HG03095 (cell line): ENCODE measurements around the gene PCNT.
"Not testable (repeated sequence)": the region's sequence is repeated elsewhere in the genome, so short reads cannot be mapped to it uniquely, and the experiment has no call there.

Source experiments
- ATAC-seq: cut with Tn5 transposase; IDR thresholded peaks from one replicate; pipeline ENCODE4 v1.9.1; 2021; ENCODE audit warnings: moderate library complexity; ENCODE audit not compliant: unreplicated experiment

PCNT gene

GRCh38 chr21:46304437-46304836 is 19.5 kb upstream of the PCNT start:
- ATAC-seq, result no peak

GRCh38 chr21:46304955-46305354 is 19.0 kb upstream of the PCNT start:
- no peak for ATAC-seq

GRCh38 chr21:46307625-46308024 is 16.3 kb upstream of the PCNT start:
- no peak for ATAC-seq

- no peak for ATAC-seq
These were observed 15.5 kb upstream of the PCNT start for GRCh38 chr21:46308431-46308830.

- ATAC-seq, result not testable (repeated sequence)
These were observed 13.7 kb upstream of the PCNT start for GRCh38 chr21:46310260-46310659.

- ATAC-seq, result no peak
These were observed 12.4 kb upstream of the PCNT start for GRCh38 chr21:46311568-46311967.

- no peak for ATAC-seq
These were observed 11.0 kb upstream of the PCNT start for GRCh38 chr21:46312949-46313348.

GRCh38 chr21:46314441-46315020 is 9.4 kb upstream of the PCNT start:
- no peak for ATAC-seq

GRCh38 chr21:46316708-46317324 is 7.1 kb upstream of the PCNT start:
- no peak for ATAC-seq

GRCh38 chr21:46317710-46318463 is 6.1 kb upstream of the PCNT start:
- no peak for ATAC-seq

- no peak for ATAC-seq
These were observed 5.5 kb upstream of the PCNT start for GRCh38 chr21:46318464-46318845.

- ATAC-seq, result no peak
These were observed 4.8 kb upstream of the PCNT start for GRCh38 chr21:46319186-46319585.

GRCh38 chr21:46320331-46320801 is 3.6 kb upstream of the PCNT start:
- ATAC-seq, result no peak

- ATAC-seq, result no peak
These were observed 1.4 kb upstream of the PCNT start for GRCh38 chr21:46322351-46323226.

GRCh38 chr21:46323227-46323709 is 688 bp upstream of the PCNT start:
- ATAC-seq, result peak; percentile 0

GRCh38 chr21:46324390-46325072 is 575 bp downstream of the PCNT start:
- ATAC-seq, result peak; percentile 43

- ATAC-seq, result no peak
These were observed 1.3 kb downstream of the PCNT start for GRCh38 chr21:46325073-46325912.

- ATAC-seq, result no peak
These were observed 2.3 kb downstream of the PCNT start for GRCh38 chr21:46326110-46326703.

GRCh38 chr21:46327711-46328110 is 3.8 kb downstream of the PCNT start:
- no peak for ATAC-seq
